Mucosa of rectum (tissue), 2 donors: ENCODE measurements around the gene IMPACT.

Experiments
- H3K27ac ChIP-seq, 2 donors: one replicate each; pipeline ENCODE4 v1.7.0; 2013; ENCODE audit warnings: inconsistent platforms in 2 of 2, low read depth in 2 of 2, low read length in 2 of 2
- H3K27me3 ChIP-seq, 2 donors: one replicate each; pipeline ENCODE4 v1.7.0; 2013; ENCODE audit warnings: low read length in 2 of 2; ENCODE audit not compliant: control insufficient read depth in 2 of 2, insufficient read depth in 2 of 2
- H3K36me3 ChIP-seq, 2 donors: one replicate each; pipeline ENCODE4 v1.7.0; 2013; ENCODE audit warnings: low read length in 2 of 2; ENCODE audit not compliant: control insufficient read depth in 2 of 2, insufficient read depth in 2 of 2
- H3K4me1 ChIP-seq, 2 donors: one replicate each; pipeline ENCODE4 v1.7.0; 2013; ENCODE audit warnings: low read length in 2 of 2, mild to moderate bottlenecking in 1 of 2; ENCODE audit not compliant: control insufficient read depth in 2 of 2, insufficient read depth in 2 of 2
- H3K4me3 ChIP-seq, 2 donors: one replicate each; pipeline ENCODE4 v1.7.0; 2013; ENCODE audit warnings: low read length in 2 of 2
- H3K9ac ChIP-seq, 2 donors: one replicate each; pipeline ENCODE4 v1.7.0; 2013; ENCODE audit warnings: low read length in 2 of 2, low read depth in 1 of 2, mild to moderate bottlenecking in 1 of 2
- H3K9me3 ChIP-seq, 2 donors: one replicate each; pipeline ENCODE4 v1.7.0; 2013; ENCODE audit warnings: low read length in 2 of 2; ENCODE audit not compliant: control insufficient read depth in 2 of 2
- donor health status: healthy.
- donor health status: Normal muscosa, but diverticular disease.

Gene IMPACT

DNA sequence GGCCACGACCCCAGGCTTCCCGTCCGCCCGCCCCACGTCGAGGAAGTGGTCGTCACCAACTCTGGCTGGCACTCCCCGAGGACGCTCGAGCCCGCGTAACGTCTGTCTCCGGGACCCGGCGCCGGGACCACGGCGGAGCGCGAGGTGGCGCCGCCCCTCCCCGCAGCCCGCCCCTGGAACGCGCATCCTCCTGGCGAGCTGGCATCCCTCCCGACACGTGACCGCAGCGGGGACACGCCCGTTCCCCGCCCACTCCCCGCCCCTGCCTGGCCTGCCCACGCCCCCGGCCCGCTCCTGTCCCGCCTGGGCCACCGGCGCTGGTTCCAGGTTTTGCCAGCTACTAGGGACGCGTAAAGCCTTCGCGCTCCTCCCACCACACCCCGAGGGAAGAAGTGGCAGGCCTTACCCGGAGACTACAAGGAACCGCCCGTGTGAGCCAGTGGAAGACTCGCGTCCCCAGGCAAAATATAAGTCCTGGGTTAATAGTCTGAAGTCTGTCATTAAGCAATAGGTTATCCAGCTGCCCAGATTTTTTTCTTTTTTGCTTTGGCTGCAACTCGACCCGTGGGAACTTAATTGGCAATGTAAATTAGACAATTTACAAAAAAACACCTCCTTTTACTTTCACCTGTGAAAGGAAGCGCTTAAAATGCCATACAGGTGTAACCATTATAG, 28.6 kb upstream of the IMPACT start, which contains the start of gene OSBPL1A:
Gene OSBPL1A, minus strand, starts transcription at position 131 of the 675 bp plus-strand sequence. CDS start 20,291 bp downstream, outside the sequence.
- H3K4me1 ChIP-seq, result peaks cover 3% of the 10 kb centered on the region in 2 donors
- no peaks in the 10 kb centered on the region for H3K36me3 ChIP-seq
- peak within 1 kb of the TSS; percentile 69 to 81 for H3K27ac ChIP-seq
- peak within 1 kb of the TSS; percentile 72 to 80 for H3K9ac ChIP-seq
- no peaks in the 10 kb centered on the region for H3K9me3 ChIP-seq
- no peaks in the 10 kb centered on the region for H3K27me3 ChIP-seq
- H3K4me3 ChIP-seq, result peak within 1 kb of the TSS; percentile 72 to 74

DNA sequence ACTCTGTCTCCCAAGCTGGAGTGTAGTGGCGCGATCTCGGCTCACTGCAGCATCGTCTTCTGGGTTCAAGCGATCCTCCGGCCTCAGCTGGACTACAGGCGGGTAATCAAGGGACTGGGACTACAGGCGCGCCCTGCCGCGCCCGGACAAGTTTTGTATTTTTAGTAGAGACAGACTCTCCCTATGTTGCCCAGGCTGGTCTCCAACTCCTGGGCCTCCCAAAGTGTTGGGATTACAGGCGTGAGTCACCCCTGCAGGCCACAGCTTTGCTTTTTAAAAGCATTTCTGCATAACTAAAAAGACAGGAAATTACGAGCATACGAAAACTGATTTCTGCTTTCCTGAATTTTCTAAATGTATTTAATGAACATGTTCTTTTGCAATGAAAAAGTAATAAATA, 27.9 kb upstream of the IMPACT start:
- no peaks in the 10 kb centered on the region for H3K27me3 ChIP-seq
- peaks cover 3% of the 10 kb centered on the region in 2 donors for H3K4me1 ChIP-seq
- no peaks in the 10 kb centered on the region for H3K36me3 ChIP-seq
- H3K27ac ChIP-seq, result no peak overlapping the region
- H3K9me3 ChIP-seq, result no peaks in the 10 kb centered on the region
- peak overlapping the region in 1 of 2 donors; percentile 70 for H3K4me3 ChIP-seq
- H3K9ac ChIP-seq, result peak overlapping the region; percentile 32 to 54

DNA sequence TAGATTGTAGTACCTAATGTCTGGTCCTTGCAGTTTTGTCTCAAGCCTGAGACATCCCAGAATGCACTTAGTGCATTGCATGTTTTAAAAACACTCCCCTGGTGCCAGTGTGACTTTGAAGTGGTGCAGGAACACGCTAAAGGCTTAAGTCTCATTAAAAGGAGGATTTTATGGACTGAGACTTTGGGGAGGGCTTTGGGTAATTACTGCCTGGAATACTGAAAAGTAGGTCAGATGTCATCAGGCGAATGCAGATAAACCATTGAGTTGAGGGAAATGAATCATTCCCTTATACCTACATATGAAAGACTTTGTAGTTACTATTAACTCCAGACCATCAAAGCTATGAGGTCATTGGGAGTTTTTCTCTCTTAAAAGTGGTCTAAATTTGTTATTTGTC, 25.9 kb upstream of the IMPACT start:
- H3K27me3 ChIP-seq, result no peaks in the 10 kb centered on the region
- no peaks in the 10 kb centered on the region for H3K9me3 ChIP-seq
- H3K27ac ChIP-seq, result no peak overlapping the region
- peaks cover 3% of the 10 kb centered on the region in 2 donors for H3K4me1 ChIP-seq
- H3K4me3 ChIP-seq, result no peak overlapping the region
- no peaks in the 10 kb centered on the region for H3K36me3 ChIP-seq
- H3K9ac ChIP-seq, result no peak overlapping the region

DNA sequence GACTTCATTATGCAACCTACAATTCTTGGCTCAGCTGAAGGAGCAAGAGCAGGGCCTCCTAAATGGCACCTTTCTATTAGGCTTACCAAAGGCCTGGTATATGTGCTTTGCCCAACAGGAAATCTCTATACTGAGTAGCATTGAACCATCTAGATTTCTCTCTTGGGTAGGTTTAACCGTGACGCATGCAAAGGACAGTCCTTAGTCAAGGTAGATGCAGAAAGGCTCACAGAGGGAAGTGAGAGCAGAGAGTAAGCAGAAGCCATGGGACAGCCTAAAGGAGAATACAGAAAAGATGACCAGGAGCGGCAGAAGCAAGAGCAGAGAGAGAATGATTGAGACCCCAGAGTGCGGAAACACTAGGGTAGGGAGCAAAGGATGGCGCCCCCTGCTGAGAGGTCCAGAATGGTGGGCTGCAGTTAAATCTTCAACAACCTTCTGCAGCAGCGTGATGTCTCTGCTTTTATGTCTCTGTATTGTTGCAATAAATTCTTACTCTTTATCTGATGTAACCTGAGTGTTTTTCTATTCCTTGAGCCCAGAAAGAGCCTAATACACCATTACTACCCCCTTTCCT, 24.2 kb upstream of the IMPACT start:
- H3K4me1 ChIP-seq, result peaks cover 2 to 3% of the 10 kb centered on the region in 2 donors
- no peak overlapping the region for H3K9ac ChIP-seq
- H3K27me3 ChIP-seq, result no peaks in the 10 kb centered on the region
- no peak overlapping the region for H3K4me3 ChIP-seq
- H3K36me3 ChIP-seq, result no peaks in the 10 kb centered on the region
- no peaks in the 10 kb centered on the region for H3K9me3 ChIP-seq
- H3K27ac ChIP-seq, result no peak overlapping the region

DNA sequence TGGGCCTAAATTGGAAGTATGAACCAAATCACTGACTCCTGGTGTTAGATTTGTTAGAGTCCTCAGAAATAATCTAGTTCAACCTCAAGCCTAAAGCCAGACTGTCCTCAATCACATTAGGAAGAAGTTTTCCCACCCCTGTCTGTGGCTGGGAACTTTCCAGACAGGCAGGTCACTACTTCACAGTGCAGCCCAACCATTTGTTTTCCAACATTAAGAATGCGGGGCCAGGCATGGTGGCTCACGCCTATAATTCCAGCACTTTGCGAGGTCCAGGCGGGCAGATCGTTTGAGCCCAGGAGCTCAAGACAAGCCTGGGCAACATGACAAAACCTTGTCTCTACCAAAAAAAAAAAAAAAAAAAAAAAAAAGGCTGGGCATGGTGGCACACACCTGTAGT, 23.4 kb upstream of the IMPACT start:
- Histone ChIP-seq H3K36me3 (no peaks in the 10 kb centered on the region), H3K27me3 (no peaks in the 10 kb centered on the region), H3K4me1 (peaks cover 0 to 1% of the 10 kb centered on the region in 2 donors), H3K9me3 (no peaks in the 10 kb centered on the region), H3K9ac (no peak overlapping the region), H3K4me3 (no peak overlapping the region), H3K27ac (no peak overlapping the region)

DNA sequence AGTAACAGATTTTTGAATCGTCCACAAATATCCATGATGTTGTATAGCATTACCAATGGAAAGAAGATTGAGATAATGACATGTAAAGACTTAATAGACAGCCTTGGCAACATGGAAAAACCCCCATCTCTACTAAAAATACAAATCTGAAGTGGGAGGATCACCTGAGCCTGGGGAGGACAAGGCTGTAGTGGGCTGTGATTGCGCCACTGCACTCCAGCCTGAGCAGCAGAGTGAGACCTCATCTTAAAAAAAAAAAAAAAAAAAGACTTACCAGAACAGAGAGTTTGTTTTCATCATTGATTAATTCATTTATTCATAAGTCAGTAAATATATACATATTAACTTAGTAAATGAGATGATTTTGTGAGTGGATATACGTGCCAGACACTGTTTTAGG, 21.9 kb upstream of the IMPACT start:
- no peaks in the 10 kb centered on the region for H3K9me3 ChIP-seq
- H3K27ac ChIP-seq, result no peak overlapping the region
- no peaks in the 10 kb centered on the region for H3K4me1 ChIP-seq
- H3K9ac ChIP-seq, result no peak overlapping the region
- H3K27me3 ChIP-seq, result no peaks in the 10 kb centered on the region
- H3K4me3 ChIP-seq, result no peak overlapping the region
- no peaks in the 10 kb centered on the region for H3K36me3 ChIP-seq

DNA sequence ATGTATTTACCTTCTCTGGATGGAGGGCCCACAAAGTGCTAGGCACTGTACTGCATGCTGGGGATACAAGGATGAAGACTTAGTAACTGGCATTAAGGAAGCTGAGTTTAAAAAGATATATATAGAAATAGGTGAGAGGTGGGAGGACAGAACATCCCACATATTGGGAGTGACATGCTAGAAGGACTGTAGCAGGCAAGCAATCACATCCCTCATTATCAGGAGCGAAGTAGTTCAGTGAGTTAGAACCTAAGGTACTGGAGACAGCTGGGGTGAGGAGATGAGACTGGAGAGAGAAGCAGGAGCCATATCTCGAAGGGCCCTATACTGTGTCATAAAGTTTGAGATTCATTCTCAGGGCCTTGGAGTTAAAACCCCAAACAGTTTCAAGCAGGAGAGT, 18.0 kb upstream of the IMPACT start:
- no peaks in the 10 kb centered on the region for H3K36me3 ChIP-seq
- H3K9me3 ChIP-seq, result no peaks in the 10 kb centered on the region
- H3K27ac ChIP-seq, result no peak overlapping the region
- H3K4me3 ChIP-seq, result no peak overlapping the region
- H3K27me3 ChIP-seq, result no peaks in the 10 kb centered on the region
- no peak overlapping the region for H3K9ac ChIP-seq
- no peaks in the 10 kb centered on the region for H3K4me1 ChIP-seq

DNA sequence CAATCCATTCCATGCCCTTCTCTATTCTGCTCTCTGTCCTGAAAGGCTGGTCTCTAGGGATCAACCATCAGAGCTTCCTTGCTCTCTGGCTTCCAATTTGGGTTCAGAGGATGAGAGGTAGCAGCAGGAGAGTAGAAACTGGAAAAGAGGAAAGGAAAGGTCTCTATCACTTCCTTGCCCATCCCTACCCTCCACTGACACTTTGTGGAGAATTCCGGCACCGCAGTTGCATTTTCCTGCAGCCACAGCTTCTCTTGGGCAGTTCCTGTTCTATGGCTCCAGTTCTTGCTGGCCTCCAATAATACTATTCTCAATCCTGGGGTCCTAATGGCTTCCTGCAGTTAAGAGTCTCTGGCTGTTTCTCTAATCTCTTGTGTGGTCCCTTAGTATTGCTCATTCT, 13.3 kb upstream of the IMPACT start:
- Histone ChIP-seq H3K27ac (no peak overlapping the region), H3K9ac (no peak overlapping the region), H3K4me1 (no peaks in the 10 kb centered on the region), H3K36me3 (no peaks in the 10 kb centered on the region), H3K9me3 (no peaks in the 10 kb centered on the region), H3K4me3 (no peak overlapping the region), H3K27me3 (peaks cover 0 to 4% of the 10 kb centered on the region in 2 donors)

DNA sequence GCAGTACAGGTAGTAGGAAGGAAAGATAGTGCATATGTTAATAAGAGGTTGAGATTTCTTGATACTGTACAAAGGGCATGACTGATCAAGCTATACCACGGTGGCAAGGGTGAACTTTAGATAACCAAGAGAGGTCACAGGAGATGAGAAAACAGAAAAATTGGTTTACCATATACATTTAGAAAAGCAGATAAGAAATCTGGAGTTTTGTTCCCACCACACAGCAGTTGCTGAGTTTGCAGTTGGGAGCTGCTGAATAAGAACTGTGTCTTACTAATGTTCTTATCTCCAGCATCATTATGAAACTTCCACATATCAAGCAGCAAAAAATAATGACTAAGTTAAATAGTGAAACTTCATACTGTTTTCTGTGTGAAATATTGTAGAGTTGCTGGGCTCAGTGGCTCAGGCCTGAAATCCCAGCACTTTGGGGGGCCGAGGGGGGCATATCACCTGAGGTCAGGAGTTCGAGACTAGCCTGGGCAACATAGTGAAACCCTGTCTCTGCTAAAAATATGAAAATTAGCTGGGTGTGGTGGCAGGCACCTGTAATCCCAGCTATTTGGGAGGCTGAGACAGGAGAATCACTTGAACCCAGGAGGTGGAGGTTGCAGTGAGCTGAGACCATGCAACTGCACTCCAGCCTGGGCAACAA, 12.0 kb upstream of the IMPACT start:
- no peaks in the 10 kb centered on the region for H3K36me3 ChIP-seq
- no peaks in the 10 kb centered on the region for H3K4me1 ChIP-seq
- H3K27me3 ChIP-seq, result peaks cover 0 to 6% of the 10 kb centered on the region in 2 donors
- H3K9me3 ChIP-seq, result no peaks in the 10 kb centered on the region
- H3K9ac ChIP-seq, result no peak overlapping the region
- H3K27ac ChIP-seq, result no peak overlapping the region
- H3K4me3 ChIP-seq, result no peak overlapping the region

DNA sequence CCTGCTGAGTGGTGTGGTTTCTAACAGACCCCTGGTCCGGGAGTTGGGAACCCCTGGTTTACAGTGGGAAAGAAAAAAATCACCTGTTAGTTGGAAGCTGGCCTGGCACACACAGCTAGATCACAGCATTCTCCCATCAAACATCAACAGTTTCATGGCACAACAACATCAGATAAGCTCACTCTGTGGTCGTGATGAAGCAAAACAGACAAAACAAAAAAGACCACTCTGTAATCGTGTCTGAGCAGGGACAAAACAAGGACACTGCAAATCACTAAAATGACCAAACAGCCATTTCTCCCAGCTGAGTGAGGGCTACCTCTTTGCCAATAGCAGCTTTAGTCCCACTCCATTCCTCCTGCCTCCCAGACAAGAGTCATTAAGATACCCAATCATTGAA, 9.0 kb upstream of the IMPACT start:
- H3K27ac ChIP-seq, result no peak overlapping the region
- no peak overlapping the region for H3K4me3 ChIP-seq
- no peaks in the 10 kb centered on the region for H3K4me1 ChIP-seq
- no peak overlapping the region for H3K9ac ChIP-seq
- peaks cover 3 to 11% of the 10 kb centered on the region in 2 donors for H3K27me3 ChIP-seq
- no peaks in the 10 kb centered on the region for H3K36me3 ChIP-seq
- no peaks in the 10 kb centered on the region for H3K9me3 ChIP-seq
